ENCODE results near the gene NEDD9.

The NEDD9 gene

GRCh38 chr6:11233673-11234573, 1.5 kb upstream of the NEDD9 start:
- no peak for DNase-seq (ENCODE audit: low spot score)

- DNase-seq (ENCODE audit: low spot score) = no peak
Measured at GRCh38 chr6:11232770-11233626, 530 bp upstream of the NEDD9 start.

- peak; percentile 74 for DNase-seq (ENCODE audit: low spot score)
Measured at GRCh38 chr6:11231564-11232192, 790 bp downstream of the NEDD9 start.

- DNase-seq (ENCODE audit: low spot score) = no peak
Measured at GRCh38 chr6:11231108-11231463, 1.4 kb downstream of the NEDD9 start.

GRCh38 chr6:11230158-11231107, 2.0 kb downstream of the NEDD9 start:
- DNase-seq (ENCODE audit: low spot score) = no peak

GRCh38 chr6:11229655-11230046, 2.8 kb downstream of the NEDD9 start:
- DNase-seq (ENCODE audit: low spot score) = no peak

GRCh38 chr6:11228935-11229654, 3.4 kb downstream of the NEDD9 start:
- DNase-seq (ENCODE audit: low spot score) = no peak

- no peak for DNase-seq (ENCODE audit: low spot score)
Measured at GRCh38 chr6:11227698-11228097, 4.8 kb downstream of the NEDD9 start.

- DNase-seq (ENCODE audit: low spot score) = no peak
Measured at GRCh38 chr6:11226005-11226404, 6.5 kb downstream of the NEDD9 start.

GRCh38 chr6:11224966-11225463, 7.5 kb downstream of the NEDD9 start:
- no peak for DNase-seq (ENCODE audit: low spot score)

GRCh38 chr6:11224252-11224965, 8.1 kb downstream of the NEDD9 start:
- DNase-seq (ENCODE audit: low spot score) = no peak

- no peak for DNase-seq (ENCODE audit: low spot score)
Measured at GRCh38 chr6:11223286-11223864, 9.1 kb downstream of the NEDD9 start.

- no peak for DNase-seq (ENCODE audit: low spot score)
Measured at GRCh38 chr6:11222385-11223277, 9.8 kb downstream of the NEDD9 start.

- DNase-seq (ENCODE audit: low spot score) = no peak
Measured at GRCh38 chr6:11221623-11222384, 10.7 kb downstream of the NEDD9 start.

- DNase-seq (ENCODE audit: low spot score) = no peak
Measured at GRCh38 chr6:11219400-11219834, 13.1 kb downstream of the NEDD9 start.

GRCh38 chr6:11218538-11219399, 13.7 kb downstream of the NEDD9 start:
- DNase-seq (ENCODE audit: low spot score) = peak; percentile 75

GRCh38 chr6:11218102-11218442, 14.4 kb downstream of the NEDD9 start:
- no peak for DNase-seq (ENCODE audit: low spot score)
